Activated T-cell treated with anti-CD3 and anti-CD28 coated beads for 4 hours (primary cell): ENCODE measurements around the gene RPGRIP1.
"Not testable (repeated sequence)": the region's sequence is repeated elsewhere in the genome, so short reads cannot be mapped to it uniquely, and the experiment has no call there.

Source experiments
- DNase-seq: peaks from one replicate; pipeline ENCODE4 v3.0.0-alpha.2; 2020

The RPGRIP1 gene

DNA sequence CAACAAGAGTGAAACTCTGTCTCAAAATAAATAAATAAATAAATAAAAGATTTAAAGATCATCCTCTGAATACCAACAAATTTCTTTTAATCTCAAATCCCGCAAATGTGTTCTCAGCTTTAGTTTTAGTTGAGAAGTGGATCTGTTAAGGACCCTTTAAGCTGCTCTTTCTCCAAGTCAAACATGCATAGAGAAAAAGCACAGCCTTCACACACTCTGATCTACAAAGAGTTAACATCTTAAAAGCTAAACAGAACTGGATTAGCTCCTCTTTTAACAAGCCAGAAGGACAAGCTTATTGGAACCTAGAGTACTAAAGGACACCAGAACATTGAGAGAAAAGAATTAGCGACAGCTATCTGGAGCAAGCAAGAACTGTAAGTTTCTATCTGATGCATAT, at the start of gene RPGRIP1:
Gene RPGRIP1, plus strand, starts transcription at position 301 of the 400 bp plus-strand sequence. CDS start 7,894 bp downstream, outside the sequence.
- DNase-seq = no peak

DNA sequence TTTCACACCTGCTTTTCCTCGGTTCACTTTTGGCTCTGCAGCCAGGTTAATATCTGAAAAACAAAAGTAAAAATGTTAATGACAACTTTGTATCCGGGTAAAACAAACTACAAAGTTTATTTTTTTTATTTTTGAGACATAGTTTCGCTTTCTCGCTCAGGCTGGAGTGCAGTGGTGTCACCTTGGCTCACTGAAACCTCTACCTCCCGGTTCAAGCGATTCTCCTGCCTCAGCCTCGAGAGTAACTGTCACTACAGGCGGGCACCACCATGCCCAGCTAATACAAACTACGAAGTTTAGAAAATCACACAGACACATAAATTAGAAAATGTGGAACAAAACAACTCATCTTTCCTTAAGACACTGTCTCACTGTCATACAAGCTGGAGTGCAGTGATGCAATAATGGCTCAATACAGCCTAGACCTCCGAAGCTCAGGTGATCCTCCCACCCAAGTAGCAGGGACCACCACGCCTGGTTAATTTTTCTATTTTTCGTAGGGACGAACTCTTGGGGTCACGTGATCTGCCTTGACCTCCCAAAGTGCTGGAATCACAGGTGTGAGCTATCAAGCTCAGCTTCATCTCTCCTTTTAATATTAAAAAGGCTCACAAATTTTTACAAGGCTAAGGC, 48.7 kb upstream of the RPGRIP1 start:
- DNase-seq = no peak

DNA sequence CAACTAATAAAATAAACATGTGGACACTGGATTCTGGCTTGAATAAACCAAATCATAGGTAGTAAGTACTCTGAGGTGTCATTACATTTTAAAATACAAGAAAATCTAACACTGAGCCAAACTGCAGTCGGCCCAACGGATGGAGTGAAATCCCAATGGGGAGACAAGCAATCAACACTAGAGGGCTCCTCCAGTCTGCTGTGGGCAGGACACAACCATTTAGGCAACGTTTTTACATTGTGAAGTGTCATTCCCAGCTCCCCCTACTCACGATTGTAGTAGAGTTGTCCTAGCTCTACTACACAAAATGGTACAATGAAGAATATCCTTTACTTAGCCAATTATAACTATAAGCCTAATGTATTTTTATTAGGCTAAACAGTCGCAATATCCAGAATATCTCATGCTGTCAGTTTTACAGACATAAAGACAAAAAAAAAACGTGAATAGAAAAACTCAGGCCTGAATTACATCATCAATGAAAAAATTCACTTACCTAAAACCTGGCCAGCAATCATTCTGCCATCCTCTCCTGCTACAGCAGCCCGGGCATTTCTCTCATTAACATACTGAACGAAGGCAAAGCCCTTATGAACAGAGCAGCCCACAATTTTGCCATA, 46.3 kb upstream of the RPGRIP1 start:
- no peak for DNase-seq

DNA sequence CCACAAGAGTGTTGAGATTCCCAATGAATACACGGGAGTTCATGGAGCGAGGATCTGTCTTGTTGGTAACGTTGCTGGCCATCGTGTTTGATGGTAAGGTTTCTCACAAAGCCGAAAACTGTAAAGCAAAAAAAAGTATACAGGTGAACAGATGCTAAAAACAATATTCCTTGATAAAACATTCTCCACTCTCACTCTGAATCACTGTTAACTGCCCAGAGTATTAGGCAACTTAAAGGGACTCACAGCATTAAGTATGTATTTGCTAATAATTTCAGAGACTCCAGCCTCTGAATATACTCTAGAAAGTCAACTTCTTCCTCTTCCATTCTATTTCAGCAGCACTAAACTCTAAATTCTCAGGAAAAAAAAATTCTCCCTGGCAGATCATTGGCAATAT, 45.8 kb upstream of the RPGRIP1 start:
- DNase-seq = no peak

DNA sequence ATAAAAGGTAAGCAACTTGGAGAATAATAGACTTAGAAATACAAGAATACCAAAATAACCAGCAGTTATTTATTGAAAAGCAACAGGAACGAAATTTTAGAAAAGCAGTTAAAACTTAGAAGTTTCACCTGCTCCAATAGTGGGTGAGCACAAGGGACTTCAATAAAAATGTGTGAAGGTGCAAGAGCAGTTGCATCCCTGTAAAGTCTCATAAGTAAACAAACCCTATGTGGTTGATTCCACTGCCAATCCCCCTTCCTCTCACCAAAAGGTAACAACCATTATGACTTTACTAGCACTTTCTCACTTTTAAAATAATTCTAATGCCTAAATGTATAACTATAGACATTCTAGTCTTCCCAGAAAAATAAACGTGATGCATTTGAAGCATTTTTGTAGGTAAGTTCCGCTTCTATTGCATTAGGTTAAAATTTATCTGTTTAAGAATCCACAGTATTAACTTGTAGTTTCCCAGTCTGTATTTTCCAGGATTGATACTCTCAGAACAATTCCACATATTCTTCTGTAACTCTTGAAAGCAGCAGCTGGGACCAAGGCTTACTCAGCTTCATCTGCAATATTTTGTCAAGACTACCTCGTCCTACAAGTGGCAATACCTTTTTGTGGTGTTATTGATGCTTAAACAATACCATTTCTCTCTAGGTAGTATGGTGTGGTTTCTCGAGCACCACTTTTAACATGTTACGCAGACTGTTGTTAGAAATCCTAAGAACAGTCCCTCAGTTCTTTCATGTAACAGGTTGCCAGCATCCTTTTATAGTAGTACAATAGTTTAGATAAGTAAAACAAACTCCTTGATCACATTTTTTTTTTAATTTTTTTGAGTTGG, 42.7 kb upstream of the RPGRIP1 start:
- no peak for DNase-seq

DNA sequence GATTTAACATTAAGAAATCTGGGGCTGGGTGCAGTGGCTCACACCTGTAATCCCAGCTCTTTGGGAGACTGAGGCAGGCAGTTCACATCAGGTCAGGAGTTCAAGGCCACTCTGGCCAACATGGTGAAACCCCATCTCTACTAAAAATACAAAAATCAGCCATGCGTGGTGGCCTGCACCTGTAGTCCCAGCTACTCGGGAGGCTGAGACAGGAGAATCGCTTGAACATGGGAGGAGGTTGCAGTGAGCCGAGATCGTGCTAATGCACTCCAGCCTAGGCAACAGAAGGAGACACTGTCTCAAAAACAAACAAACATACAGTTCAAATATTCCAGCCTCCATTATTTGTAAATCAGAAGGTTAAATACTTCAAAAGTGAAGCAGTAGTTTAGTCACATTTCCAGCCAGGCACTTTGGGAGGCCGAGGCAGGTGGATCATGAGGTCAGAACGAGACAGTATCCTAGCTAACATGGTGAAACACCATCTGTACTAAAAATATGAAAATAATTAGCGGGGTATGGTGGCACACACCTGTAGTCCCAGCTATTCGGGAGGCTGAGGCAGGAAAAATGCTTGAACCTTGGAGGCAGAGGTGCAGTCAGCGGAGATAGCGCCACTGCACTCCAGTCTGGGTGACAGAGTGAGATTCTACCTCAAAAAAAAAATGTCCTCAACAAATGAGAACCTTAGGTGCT, 40.9 kb upstream of the RPGRIP1 start:
- DNase-seq = no peak

DNA sequence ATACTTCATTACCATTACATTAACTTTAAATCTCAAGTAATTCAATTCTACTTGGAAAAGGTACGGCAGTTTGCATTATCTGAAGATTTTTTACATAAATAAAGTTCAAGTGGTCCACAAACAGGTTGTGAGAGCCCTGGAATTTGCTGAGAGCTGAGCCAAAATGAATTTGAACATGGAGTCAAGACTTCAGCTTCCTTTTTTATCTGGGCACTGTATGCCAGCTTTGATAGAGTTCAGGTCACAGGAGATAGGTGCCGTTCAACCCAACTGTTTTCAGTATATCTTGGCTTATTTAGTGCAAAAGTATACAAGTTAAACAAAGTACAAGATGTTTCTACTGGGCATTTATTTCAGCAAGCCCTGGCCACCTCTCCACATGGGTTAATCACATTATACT, 39.5 kb upstream of the RPGRIP1 start:
- DNase-seq = no peak

DNA sequence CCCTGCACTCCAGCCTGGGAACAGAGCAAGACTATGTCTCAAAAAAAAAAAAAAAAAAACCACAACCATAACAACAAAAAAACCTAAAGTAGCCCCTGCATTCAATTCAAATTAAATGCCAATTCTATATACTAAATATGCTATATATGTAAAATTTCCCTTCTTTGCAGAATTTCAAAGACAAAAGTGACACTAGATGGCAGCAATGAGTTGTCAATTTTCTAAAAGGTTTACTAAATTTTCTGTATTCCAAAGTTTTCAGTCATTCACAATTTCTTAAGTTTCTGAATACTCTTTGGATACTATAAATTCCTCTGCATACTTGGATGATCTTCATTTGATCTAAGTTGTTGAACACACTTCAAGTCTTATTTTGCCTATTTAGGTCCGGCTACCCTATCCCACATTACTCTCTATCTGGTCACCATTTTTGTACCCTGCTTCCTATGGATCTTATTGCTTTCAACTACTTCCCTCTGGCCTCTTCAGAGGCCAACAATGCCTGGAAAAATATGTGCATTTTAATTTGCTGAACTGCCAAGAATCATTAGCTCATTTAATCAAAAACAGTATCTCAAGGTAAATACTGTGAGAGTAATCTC, 38.6 kb upstream of the RPGRIP1 start:
- DNase-seq = no peak

DNA sequence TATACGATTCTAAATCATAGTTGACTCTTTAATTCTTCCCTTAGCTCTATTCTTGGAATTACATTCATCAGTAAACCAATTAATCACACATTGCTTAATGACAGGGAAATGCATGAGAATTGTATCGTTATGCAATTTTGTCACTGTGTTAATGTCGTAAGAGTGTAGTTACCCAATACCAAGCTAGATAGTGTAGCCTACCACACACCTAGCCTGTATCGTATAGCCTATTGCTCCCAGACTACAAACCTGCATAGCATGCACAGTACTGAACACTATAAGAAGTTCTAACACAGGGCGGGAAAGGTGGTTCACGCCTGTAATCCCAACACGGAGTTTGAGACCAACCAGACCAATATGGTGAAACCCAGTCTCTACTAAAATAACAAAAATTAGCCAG, 35.3 kb upstream of the RPGRIP1 start:
- no peak for DNase-seq

DNA sequence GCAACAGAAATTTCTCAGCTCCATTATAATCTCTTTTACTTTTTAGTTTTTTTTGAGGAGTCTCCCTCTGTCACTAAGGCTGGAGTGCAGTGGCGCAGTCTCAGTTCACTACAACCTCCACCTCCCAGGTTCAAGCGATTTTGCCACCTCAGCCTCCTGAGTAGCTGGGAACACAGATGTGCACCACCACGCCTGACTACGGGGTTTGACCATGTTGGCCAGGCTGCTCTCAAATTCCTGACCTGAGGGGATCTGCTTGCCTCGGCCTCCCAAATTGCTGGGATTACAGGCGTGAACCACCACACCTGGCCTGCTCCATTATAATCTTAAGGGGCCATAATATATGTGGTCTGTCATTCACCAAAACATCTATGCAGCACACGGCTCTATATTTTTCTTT, 34.1 kb upstream of the RPGRIP1 start:
- no peak for DNase-seq

DNA sequence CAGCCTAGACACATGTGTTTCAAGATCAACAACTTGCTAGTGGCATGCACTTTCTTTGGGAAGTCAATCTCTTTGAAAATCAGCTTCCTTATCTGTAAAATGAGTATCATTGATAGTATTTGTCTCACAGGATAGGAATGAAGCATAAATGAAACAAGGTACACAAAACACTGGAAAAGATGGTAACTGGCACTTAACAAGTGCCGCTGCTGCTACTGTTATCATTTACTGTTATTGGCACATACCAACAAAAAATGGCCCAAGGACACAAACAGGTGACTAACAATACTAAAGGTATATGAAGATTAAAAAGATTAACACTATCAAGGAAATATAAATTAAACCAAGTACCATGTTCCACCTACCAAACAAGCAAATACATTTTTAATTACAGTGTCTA, 31.5 kb upstream of the RPGRIP1 start:
- DNase-seq = no peak

DNA sequence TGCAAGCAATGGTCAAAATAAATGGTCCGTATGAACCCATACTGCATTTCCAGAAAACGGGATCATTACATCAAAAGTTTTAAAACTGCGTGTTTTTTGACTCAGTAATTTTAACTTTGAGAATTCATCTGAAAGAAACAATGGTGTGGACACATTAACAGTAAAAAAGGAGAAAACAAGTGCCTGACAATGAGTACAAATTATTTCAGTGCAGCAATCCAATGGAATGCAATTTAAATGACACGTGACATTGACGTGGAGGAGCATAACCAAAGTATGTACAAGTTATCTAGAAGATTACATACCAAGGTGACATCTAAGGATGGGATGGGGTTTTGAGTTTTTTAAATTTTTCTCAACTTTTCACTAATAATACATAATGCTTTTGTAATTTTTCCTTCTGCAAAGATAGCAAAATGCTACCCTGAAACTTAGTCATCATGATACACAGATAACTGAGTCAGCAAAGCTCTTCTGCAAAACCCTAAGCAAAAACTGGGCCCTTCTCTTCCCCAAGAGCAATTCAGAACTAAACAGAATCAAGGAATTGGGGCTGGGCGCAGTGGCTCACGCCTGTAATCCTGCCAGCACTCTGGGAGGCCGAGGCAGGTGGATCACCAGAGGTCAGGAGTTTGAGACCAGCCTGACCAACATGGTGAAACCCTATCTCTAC, 31.0 kb upstream of the RPGRIP1 start:
- no peak for DNase-seq

DNA sequence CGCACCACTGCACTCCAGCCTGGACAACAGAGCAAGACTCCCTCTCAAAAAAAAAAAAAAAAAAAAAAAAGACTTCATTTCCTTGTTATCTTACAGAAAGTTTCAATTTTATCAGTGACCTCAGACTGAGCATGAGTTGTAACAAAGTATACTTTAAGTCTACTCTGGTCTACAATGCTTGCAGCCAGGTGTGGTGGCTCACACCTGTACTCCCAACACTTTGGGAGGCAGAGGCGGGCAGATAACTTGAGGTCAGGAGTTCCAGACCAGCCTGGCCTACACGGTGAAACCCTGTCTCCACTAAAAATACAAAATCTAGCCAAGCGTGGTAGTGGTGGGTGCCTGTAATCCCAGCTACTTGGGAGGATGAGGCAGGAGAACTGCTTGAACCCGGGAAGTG, 28.7 kb upstream of the RPGRIP1 start:
- DNase-seq = no peak

DNA sequence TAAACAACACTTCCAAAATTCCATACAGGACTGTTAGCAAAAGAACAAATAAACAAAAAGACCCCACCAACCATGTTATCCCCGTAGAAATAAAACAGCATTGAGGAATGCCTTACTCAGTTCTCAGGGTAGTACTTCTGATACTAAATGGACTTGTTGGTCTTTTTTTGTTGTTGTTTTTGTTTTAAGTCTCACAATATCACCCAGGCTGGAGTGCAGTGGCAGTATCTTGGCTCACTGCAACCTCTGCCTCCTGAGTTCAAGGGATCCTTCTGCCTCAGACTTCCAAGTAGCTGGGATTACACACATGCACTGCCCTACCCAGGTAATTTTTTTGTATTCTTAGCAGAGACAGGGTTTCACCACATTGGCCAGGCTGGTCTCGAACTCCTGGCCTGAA, 27.7 kb upstream of the RPGRIP1 start:
- DNase-seq = no peak

DNA sequence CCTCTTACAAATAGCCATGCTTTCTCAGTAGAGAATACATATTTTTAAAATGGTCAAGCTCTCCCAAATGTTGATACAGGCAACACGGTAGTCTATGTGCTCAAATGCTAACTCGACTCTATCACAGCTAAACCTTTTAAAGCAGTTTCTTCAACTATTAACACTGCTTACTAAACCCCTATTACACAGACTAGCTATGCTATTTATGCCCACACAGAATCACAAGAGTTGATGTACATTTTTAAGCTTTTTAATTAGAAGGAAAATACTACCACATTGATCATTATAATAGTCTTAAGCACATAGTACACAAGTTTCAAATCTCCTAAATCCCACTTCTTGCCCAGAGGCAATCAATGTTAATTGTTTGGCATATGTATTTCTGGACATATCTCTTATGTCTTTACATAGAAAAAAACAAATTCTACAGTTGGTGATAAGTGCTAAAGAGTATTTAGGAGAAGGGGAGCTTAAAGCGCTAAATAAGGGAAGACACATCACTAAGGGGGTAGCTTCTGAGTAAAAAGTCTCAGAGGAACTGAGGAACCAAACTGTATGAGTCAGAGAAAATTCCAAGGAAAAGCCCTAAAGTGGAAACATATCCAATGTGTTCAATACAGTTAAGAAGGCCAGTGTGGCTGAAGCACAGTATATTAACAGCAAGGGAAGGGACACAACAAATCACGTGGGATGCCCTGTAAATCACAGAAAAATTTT, 24.3 kb upstream of the RPGRIP1 start:
- DNase-seq = no peak

DNA sequence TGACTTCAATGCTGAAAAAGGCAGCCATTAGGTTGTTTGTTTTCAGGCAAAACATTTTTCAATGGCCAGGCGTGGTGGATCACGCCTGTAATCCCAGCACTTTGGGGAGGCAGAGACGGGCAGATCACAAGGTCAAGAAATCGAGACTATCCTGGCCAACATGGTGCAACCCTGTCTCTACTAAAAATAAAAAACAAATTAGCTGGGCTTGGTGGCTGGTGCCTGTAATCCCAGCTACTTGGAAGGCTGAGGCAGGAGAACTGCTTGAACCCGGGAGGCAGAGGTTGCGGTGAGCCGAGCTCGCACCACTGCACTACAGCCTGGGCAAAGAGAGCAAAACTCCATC, 23.8 kb upstream of the RPGRIP1 start:
- DNase-seq = not testable (repeated sequence)

DNA sequence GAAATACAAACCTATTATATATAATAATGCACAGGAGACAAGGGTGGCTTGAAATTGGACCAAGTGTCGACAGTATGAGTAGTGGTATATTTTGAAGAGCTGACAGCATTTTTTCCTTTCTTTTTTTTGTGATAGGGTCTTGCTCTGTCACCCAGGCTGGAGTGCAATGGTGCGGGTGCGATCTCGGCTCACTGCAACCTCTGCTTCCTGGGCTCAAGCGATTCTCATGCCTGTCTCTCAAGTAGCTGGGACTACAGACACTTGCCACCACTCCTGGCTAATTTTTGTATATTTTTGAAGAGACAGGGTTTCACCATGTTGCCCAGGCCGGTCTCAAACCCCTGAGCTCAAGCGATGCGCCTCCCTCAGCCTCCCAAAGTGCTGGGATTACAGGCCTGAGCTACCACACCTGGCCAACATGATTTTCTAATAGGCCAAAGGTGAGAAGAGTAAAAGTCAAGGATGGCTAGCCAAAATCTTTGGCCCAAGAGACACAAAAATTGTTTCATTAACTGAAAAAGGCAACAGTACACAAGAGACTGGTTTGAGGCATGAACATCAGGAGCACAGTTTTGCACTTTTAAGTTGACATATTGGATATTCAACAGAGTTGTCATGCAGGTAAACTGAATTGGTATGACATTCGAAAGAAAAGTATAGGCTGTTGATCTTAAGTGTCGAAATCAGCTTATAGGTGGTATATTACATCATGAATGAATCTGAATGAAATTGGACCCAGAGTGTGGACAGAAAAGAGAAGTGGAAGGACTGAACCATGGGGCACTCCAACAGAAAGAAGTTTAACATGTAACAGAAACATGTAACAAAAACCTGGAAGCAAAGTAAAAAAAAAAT, 23.1 kb upstream of the RPGRIP1 start:
- DNase-seq = no peak

DNA sequence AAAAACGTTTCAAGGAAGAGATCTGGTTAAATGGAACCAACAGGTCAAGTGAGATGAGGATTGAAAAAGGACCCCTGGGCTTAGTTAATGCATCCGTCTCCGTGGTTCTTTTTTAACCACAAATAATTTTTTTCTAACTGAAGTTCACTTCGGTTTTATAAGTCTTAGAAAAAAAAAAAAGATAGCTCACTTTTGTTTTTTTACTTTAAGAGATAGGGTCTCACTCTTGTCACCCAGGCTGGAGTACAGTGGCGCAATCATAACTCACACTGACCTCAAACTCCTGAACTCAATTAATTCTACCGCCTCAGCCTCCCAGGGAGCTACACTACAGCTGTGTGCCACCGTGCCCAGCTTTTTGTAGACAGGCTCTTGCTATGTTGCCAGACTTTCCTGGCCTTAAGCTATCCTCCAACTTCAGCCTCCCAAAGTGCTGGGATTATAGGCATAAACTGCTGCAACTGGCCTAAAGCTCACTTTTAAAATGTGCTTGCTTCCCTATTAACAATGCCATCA, 22.4 kb upstream of the RPGRIP1 start:
- no peak for DNase-seq

DNA sequence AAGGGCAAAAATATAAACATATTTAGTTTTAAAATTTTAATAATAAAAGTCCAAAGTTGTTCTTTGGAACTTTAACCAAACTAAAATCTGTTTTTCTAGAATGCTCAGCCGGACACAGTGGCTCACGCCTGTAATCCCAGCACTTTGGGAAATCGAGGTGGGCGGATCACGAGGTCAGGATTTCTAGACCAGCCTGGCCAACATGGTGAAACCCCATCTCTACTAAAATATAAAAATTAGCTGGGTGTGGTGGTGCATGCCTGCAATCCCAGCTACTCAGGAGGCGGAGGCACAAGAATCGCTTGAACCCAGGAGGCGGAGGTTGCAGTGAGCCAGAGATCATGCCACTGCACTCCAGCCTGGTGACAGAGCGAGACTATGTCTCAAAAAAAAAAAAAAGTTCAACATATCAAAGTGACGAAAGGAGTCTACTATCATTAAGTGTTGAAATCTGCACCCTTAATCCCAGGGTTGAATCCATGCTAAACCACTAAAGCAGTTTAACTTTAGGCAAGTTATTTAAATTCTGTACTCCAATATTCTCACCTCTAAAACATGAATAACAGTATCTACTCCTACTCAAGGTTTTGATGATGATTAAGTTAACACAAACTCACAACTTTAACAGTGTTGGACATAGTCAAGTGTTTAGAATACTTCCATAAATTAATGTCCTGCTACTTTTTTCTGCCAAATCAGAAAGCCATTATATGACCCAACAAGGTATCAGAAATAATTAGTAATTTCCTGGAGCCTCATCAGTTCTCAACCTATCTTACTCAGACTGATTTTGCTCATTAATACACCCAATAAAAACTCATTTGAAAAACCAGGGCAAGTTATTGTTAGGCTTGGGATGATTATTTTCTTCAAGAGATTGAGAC, 21.6 kb upstream of the RPGRIP1 start:
- DNase-seq = no peak
